Urothelium cell line (cell line): Measurements from ENCODE around the gene DUSP9.

Experiments used
- DNase-seq: peaks from one replicate; pipeline ENCODE4 v3.0.0; 2011; ENCODE audit warnings: low spot score, mixed read lengths
- FAIRE-seq: peaks from 2 replicates; lab custom pipeline; 2011; peaks lifted over from hg19 to GRCh38; lab: Jason Lieb, UNC

The DUSP9 gene

DNA sequence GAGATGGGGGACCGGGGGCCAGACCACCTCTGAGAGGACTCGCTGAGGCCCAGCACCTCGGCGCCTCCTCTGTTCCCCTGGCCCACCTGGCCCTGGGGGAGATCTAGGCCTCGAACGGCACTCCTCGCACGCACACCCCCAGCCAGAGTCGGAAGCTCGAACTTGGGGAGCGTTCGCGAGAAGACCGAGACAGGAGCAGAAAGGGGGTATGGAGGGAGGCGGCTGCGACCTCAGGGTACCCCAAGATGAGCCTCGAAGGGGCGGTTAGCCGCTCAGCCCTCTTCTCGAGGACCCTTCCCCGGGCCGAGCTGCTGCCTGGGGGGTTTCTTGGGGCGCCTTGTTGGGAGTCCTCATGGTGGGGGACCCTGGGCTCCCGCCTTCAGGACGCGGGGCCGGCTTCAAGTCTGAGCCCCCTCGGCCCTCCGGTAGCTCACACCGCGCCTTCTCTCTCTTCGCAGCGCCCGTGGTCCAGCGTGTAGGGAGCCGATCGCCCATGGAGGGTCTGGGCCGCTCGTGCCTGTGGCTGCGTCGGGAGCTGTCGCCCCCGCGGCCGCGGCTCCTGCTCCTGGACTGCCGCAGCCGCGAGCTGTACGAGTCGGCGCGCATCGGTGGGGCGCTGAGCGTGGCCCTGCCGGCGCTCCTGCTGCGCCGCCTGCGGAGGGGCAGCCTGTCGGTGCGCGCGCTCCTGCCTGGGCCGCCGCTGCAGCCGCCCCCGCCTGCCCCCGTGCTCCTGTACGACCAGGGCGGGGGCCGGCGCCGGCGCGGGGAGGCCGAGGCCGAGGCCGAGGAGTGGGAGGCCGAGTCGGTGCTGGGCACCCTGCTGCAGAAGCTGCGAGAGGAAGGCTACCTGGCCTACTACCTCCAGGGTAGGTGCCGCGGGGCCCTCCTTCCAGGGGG is 706 bp downstream of the DUSP9 start:
- FAIRE-seq, result no peak

DNA sequence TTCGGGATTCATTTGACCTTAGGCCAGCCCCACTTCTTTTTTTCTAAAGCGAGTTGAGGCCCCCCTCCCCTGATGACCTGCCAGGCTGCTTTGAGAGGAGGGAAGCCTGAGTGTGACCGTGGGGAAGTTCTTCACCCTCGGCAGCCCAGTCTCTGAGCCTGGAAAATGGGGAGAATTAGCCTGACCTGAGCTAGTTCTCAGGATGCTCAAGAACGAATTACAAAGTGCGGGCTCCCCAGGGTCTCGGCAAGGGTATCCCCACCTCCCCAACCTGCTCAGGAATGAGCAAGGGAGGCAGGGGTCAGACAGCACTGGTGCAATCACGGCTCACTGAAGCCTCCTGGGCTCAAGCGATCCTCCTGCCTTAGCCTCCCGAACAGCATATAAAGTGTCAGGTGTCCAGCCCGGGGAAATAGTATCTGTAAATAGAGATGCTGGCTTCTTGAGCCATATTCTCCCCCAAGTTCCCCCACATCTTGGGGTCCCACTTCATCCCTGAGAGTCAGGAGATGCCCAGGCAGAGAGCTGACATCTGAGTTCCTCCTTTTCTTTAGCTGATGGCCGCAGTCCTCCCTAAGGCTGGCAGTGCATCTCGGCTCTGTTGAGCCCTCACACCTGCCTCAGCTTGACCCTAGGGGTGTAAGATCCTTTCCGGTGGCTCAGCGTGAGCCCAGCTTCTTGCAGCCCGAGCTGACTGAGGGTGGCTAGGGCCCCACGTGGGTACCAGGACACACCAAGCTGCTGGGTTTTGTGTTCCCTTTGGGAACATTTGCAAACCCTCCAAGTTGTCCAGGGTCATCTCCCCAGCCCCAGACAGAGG is 1.6 kb downstream of the DUSP9 start:
- DNase-seq (no peak), FAIRE-seq (no peak)

More for the DNA sequence above, 706 bp downstream of the DUSP9 start:
- DNase-seq, result no peak

DNA sequence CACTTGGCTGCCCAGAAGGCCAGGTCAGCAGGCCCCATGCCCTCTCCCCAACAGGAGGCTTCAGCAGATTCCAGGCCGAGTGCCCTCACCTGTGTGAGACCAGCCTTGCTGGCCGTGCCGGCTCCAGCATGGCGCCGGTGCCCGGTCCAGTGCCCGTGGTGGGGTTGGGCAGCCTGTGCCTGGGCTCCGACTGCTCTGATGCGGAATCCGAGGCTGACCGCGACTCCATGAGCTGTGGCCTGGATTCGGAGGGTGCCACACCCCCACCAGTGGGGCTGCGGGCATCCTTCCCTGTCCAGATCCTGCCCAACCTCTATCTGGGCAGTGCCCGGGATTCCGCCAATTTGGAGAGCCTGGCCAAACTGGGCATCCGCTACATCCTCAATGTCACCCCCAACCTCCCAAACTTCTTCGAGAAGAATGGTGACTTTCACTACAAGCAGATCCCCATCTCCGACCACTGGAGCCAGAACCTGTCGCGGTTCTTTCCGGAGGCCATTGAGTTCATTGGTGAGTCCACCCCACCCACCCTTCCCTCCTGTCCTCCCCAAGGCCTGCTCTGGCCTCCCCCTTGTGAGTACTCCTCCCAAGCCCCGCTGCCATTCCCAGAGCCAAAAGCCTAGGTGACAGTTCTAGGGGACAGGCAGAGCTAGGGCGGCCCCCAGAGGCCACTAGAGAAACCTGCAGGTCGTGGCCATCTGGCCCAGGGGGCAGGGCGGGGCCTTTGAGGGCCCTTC is 2.3 kb downstream of the DUSP9 start:
- DNase-seq, result peak; percentile 52
- FAIRE-seq, result no peak

DNA sequence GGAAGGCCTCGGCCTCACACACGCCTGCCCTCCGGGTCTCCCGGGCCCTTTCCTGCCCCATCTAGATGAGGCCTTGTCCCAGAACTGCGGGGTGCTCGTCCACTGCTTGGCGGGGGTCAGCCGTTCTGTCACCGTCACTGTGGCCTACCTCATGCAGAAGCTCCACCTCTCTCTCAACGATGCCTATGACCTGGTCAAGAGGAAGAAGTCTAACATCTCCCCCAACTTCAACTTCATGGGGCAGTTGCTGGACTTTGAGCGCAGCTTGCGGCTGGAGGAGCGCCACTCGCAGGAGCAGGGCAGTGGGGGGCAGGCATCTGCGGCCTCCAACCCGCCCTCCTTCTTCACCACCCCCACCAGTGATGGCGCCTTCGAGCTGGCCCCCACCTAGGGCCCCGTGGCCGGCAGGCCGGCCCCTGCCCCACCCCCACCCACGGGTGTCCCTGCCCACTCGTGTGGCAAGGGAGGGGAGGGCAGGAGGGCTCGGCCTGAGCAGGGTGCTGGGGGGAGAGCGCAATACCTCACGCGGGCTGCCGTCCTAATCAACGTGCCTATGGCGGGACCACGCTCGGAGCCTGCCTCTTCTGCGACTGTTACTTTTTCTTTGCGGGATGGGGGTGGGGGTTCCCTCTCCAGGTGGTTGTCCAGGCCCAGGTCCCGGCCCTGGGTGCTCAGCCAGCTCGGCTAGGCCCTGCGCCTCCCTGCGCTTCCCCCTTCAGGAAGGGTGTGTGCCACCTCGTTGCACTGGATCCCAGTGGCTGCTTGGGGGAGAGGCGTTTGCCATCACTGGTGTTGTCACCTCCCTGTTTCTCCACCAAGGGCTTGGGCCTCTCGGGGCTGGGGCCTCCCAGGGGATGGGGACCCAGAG is 3.1 kb downstream of the DUSP9 start:
- no peak for DNase-seq
- FAIRE-seq, result no peak

DNA sequence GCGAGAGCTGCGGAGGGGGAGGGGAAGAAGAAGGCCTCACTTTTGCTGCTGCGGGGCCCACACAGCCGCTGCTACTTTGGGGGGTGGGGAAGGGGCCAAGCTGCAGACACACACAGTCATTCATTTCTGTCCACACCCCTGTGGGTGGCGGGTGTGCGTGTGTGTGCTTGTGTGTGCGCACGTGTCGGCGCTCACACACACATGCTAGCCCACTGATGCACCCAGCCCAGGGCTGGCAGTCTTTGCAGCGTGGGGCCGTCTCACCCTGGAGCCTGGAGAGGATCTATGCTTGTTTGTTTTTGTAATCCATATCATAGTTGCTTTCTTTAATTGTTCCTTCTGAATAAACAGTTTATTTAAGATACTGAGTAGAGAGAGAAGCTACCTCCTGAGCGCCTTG is 4.0 kb downstream of the DUSP9 start:
- FAIRE-seq (no peak), DNase-seq (no peak)

DNA sequence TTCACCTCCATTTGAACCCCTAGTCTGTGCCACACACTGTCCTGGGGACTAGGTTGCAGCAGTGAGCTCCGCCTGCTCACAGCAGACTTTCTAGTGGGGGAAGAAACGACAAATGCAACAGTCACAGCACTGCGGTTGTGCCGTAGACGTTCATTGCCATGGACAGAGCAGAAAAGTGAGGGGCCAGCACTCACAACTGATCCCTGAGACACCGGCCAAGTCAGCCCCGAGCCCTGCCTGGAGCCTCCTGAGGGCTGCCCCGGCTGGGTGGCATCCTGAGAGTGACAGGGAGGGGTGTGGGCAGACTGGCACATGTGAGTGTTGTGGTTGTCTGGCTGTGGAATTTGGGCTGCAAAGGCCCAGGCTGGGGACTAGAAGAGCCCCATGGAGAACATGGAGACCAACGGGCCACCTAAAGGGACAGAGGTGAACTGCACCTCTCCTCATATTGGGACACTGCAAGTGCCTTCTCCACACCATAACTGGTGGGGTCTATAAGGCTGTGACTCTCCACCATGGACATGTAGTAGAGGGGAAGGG is 4.6 kb downstream of the DUSP9 start:
- no peak for DNase-seq
- FAIRE-seq, result no peak

DNA sequence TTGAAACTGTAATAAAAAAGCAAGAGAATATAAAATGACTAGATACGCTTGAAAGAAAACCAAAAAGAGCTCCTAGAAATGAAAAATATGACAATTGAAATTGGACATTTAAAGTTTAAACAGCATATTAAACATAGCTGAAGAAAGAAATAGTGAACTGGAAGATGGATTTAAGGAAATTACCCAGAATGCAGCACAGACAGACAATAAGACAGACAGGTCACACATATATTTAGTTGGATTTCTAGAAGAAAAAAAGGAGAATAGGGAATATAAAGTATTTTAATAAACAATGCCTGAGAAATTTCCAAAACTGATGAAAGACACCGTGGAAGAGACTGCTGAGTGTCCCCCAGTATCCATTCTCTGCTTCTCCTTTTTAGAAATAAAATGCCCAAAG is 6.6 kb downstream of the DUSP9 start:
- FAIRE-seq (no peak), DNase-seq (no peak)

DNA sequence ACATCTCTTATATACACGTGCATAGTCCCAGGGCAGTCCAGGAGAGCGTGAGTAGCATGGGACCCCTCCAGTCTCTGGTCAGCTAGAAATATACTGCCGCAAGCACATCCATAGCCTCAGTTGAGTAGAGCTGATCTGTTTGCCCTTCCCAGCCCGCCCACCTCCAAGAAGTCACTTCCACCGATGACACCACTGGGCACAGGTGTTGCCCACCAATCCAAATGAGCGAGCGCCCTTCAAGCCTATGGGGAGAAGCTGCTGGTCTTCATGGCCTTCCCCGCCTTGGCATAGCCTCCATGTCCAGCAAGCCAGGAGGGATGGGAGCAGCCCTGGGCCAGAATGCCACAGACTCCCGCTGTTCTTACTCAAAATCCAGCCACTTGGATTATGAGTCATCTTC is 10.2 kb downstream of the DUSP9 start:
- FAIRE-seq, result no peak

DNA sequence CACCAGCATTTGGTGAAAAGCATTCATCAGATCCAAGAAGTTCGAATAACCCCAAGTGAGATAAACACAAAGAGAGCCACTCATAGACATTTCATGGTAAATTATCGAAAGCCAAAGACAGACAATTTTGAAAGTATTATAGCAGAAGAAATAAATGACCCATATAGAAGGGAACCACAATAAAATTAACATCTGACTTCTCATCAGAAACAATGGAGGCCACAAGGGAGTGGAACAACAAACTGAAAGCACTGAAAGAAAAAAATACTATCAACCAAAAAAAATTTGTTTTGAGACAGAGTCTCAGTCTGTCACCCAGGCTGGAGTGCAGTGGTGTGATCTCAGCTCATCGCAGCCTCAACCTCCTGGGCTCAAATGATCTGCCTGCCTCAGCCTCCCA is 12.3 kb downstream of the DUSP9 start:
- FAIRE-seq (no peak), DNase-seq (no peak)

More for the DNA sequence above, 10.2 kb downstream of the DUSP9 start:
- DNase-seq, result no peak

DNA sequence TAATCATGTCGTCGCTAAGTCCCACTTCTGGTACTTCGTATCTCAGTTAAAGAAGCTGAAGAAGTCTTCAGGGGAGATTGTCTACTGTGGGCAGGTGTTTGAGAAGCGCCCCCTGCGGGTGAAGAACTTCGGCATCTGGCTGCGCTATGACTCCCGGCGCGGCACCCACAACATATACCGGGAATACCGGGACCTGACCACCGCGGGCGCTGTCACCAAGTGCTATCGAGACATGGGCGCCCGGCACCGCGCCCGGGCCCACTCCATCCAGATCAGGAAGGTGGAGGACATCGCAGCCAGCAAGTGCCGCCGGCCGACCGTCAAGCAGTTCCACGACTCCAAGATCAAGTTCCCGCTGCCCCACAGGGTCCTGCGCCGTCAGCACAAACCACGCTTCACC is 15.3 kb downstream of the DUSP9 start:
- FAIRE-seq (no peak), DNase-seq (peak; percentile 42)

DNA sequence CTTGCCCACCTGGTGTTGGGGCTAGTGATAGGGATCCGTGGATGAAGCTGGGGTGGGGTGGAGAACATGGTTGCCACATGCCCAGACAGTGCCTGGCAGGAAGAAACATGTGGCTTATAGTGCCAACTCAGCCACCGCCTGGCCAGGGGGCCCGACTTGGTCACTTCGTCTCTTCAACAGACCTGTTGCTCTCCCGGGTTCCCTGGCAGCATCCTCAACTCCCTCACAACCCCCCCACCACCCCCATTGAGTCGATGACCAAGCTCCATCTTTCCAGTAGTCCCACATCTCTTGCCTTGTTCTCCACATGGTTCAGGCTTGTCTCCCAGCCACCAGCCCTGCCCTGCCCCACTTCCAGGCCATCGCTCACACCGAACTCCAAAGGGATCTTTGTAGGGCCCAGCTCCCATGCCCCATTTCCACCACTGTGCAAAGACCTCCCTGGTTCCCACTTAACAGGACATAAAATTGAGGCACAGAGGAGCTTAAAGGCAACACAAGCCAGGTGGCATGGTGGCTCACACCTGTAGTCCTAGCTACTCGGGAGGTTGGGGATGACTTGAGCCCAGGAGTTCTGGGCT is 18.8 kb downstream of the DUSP9 start:
- no peak for FAIRE-seq
- DNase-seq, result no peak

DNA sequence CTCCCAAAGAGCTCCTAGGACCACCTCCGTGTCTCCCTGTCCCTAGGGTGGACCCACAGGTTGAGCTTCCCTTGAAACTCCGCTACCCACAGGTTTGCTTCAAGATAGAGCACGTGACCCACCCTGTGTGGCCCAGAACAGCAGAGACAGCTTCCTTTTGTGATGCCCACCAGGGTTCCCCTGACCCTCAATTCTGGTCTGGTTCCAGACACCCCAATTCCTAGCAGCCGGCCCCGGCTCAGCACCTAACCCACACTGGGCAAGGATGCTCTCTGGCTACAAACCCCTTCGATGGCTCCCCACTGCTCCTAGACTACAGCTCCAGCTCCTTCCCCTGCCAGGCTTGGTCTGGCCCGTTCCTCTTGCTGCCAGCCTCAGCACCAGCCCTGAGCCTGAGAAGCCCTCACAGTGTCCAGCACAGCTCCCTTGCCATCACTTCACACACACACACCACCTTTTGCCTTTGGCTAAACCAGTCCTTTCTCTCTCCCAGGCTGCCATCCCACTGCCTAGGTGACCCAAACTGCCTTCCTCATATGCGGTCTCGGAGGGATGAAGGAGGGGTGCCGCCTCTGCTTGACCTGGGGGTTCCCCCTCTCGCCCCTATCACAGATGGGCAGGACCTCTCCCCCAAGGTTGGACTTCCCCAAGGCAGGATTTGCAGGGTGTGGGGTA is 20.4 kb downstream of the DUSP9 start:
- no peak for DNase-seq
- FAIRE-seq, result no peak

DNA sequence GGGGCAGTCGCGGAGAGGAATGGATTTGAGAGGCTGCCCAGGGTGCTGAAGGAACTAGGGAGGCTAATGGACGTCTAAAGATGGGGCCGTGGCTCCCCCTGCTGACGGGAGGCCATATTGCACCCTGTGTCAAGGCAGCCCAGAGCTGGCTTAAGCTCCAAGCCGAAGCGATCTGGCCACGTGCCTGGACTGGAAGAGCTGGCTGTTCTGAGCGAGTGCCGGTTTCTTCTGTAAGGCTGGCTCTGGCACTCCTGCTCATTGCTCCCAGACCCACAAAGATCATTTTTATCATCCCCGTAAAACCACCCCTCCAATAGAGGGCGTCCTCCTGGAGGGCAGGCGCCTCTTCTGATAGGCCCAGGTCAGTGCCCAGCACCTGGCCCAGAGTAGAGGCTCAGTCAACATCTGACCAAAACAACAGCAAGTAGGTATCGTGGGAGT is 21.0 kb downstream of the DUSP9 start:
- DNase-seq (peak; percentile 83), FAIRE-seq (no peak)

DNA sequence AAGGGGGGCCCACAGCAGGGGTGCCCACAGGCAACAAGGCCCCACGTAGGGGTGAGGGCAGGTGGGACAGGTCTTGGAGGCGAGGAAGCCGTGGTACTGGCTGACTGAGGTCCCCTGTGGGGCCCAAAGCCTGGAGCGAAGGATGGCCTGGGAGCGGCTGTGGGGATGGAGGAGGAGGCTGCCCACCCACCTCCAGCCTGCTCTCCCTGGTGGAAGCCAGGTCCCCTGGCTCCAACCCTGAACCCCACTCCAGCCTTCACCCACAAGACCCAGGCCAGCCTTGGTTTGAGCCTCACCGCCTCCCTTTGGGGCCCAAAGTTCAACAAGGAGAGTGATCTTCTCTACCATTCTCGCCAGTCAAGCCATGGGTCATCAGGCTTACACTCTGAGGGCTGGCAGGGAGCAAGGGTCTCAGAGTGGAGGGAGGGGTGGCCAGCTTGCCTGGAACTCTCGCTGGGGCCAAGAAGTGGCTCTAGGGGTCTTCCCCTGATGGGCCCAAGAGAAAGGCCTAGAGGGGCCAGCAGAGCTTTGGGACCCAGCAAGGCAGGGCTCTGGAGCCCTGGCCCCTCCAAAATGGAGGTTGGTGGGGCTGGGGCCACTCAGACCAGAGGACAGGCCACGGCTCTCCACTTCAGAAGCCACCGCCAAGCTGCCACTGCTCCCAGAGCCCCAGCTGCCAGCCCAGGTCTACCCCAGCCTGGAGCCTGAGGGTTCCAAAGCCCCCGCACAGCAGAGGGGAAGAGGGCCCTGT is 21.6 kb downstream of the DUSP9 start:
- DNase-seq (no peak), FAIRE-seq (no peak)

DNA sequence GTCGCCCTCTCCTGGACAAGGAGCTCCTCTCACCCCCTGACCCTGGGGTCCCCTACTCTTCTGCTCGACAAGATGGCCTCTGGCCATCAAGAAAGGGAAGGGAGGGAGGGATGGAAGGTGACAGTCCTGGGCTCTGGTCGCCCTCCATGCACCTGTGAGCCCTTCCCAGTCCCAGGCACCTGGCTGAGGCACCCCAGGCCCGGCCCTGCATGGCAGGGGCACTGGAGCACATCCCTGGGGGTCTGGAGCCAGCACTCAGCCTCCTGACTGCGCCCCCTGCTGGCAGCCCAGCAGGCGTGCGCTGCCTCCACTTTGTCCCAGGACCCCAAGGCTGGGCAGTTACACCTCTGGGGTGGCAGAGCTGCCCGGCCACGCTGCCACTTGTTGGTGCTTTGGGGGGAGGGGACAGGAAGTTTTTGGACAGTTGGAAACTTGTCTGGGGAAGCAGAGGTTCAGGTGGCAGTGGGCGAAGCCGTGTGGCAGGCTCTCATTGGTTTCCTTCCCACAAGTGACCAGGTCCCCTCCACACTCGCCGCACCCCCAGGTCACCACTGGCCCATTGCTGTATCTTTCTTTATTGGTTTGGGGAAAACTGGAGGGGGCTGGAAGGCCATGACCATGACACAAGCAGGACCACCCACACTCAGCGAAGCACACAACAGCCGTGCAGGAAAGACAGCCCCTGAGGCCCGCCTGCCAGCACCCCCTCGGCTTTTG is 22.3 kb downstream of the DUSP9 start:
- DNase-seq (peak; percentile 58), FAIRE-seq (no peak)

DNA sequence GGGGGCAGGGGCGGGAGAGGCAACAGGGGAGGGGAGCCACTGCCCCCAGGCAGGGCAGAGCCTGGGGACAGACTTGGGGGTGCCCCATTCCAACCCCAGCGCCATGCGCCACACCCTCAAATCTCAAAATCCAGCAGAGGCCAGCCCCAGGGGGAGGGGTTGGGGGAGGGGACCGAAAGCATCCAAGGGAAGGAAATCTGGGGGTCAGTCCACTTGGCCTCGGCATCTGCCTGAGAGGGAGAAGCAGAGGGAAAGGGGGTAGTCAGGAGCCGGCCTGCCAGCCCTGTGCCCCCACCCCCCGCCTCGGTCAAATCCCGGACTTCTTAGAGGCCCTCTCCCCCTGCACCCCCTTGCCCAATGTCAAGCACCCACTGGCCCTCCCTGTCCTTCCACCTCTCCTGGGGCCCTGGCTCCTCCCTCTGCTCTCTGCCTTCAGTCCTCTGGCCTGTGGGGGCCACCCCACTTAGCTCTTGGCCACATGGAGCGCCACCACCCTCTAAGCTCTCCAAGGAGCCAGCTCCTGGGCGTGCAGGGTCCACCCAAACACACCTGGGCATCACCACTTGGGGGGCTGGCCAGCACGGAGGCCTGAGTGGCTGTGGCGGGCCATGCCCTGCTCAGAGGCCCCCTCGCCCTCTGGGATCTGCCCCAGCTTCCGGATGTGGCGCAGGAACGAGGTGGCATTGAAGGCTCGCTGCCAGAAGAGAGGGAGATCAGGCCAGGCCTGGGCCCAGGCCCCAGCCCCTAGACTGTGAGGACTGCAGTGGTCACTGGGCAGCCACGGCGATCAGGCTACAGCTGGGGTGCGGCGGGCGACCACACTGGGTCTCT is 23.1 kb downstream of the DUSP9 start:
- DNase-seq (no peak), FAIRE-seq (no peak)
